Loucy (cell line): ENCODE data around the gene ANKS3.

ENCODE experiments used
- H2AFZ ChIP-seq: fragments of 200-600 bp; sonication (generic); 2 replicates; pipeline ENCODE4 v1.6.0; 2016; ENCODE audit warnings: antibody characterized with exemption, mild to moderate bottlenecking, low read length, moderate library complexity
- H3F3A ChIP-seq: fragments of 200-600 bp; 2 replicates; pipeline ENCODE4 v1.6.0; 2016; ENCODE audit warnings: antibody characterized with exemption, low read depth, mild to moderate bottlenecking
- H3K27me3 ChIP-seq: fragments of 200-600 bp; sonication (generic); 2 replicates; pipeline ENCODE4 v1.6.1; 2014; ENCODE audit warnings: low read length, mild to moderate bottlenecking; ENCODE audit not compliant: insufficient read depth, poor library complexity, severe bottlenecking
- H3K36me3 ChIP-seq: fragments of 200-600 bp; sonication (generic); 2 replicates; pipeline ENCODE4 v1.6.1; 2016; ENCODE audit warnings: low read length; ENCODE audit not compliant: insufficient read depth
- H3K4me1 ChIP-seq: fragments of 200-600 bp; sonication (generic); 2 replicates; pipeline ENCODE4 v1.5.1; 2014; ENCODE audit warnings: low read length, mild to moderate bottlenecking; ENCODE audit not compliant: insufficient read depth, poor library complexity, severe bottlenecking
- H3K4me2 ChIP-seq: fragments of 200-600 bp; sonication (generic); 2 replicates; pipeline ENCODE4 v1.6.0; 2014; ENCODE audit warnings: antibody characterized with exemption, low read length, low read depth, mild to moderate bottlenecking; ENCODE audit not compliant: poor library complexity, severe bottlenecking
- H3K4me3 ChIP-seq: fragments of 200-600 bp; sonication (generic); 2 replicates; pipeline ENCODE4 v1.5.1; 2014; ENCODE audit warnings: low read length, mild to moderate bottlenecking, mixed read lengths; ENCODE audit not compliant: poor library complexity, severe bottlenecking
- H3K79me2 ChIP-seq: fragments of 200-600 bp; sonication (generic); 2 replicates; pipeline ENCODE4 v1.6.1; 2014; ENCODE audit warnings: low read length; ENCODE audit not compliant: insufficient read depth
- H3K9ac ChIP-seq: fragments of 200-600 bp; sonication (generic); 2 replicates; pipeline ENCODE4 v1.6.0; 2014; ENCODE audit warnings: mild to moderate bottlenecking, low read depth, low read length, moderate library complexity; ENCODE audit not compliant: poor library complexity, severe bottlenecking
- H3K9me2 ChIP-seq: fragments of 200-600 bp; sonication (generic); replicated peaks from 2 replicates; pipeline ENCODE4 v1.6.1; 2016; ENCODE audit warnings: low read depth, low read length, mixed read lengths
- H3K9me3 ChIP-seq: fragments of 200-600 bp; sonication (generic); 2 replicates; pipeline ENCODE4 v1.6.1; 2014; ENCODE audit warnings: mild to moderate bottlenecking, antibody characterized with exemption, low read length, low read depth; ENCODE audit not compliant: insufficient read depth
- H4K20me1 ChIP-seq: fragments of 200-600 bp; sonication (generic); 2 replicates; pipeline ENCODE4 v1.6.0; 2014; ENCODE audit warnings: antibody characterized with exemption, low read length, mild to moderate bottlenecking; ENCODE audit not compliant: insufficient read depth, poor library complexity, severe bottlenecking
- EZH2phosphoT487 ChIP-seq: fragments of 200-600 bp; IDR thresholded peaks from 2 replicates; pipeline ENCODE4 v1.6.1; 2018; ENCODE audit warnings: antibody characterized with exemption, mild to moderate bottlenecking, moderate library complexity, borderline replicate concordance
- TF ChIP-seq, protein P1 (sequence below): fragments of 200-600 bp; sonication (generic); conservative IDR thresholded peaks from 2 replicates; pipeline ENCODE4 v1.5.1; 2014; ENCODE audit warnings: mild to moderate bottlenecking, antibody characterized with exemption, low read length

Gene ANKS3

DNA sequence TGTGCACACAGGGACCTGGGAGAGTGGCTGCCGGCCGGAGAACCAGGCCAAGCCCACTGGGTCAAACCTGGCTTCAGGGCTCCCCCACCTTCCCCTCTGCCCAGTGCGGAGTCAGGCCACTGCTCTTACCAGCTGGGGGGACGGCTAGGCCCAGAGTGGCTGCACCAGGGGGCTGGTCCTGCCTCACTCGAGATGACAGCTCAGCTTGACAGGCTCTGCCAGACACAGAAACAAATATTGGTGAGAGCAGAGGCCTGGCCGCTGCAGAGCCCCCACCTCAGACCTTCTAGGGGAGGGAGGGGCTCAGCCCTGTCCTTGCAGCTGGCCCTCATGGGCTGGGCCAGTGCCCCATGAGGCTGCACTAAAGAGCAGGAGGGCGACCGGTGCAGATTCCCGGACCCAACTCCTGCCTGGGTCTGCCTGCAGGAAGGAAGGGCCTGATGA lies 36.2 kb downstream of the ANKS3 start:
- Histone ChIP-seq H3K4me2 (no peak overlapping the region), H2AFZ (no peak overlapping the region), H3K4me1 (no peaks in the 10 kb centered on the region), H3K4me3 (no peak overlapping the region), H3K27me3 (no peaks in the 10 kb centered on the region), H4K20me1 (no peaks in the 10 kb centered on the region), H3K9ac (no peak overlapping the region), H3F3A (no peaks in the 10 kb centered on the region), H3K9me2 (no peaks in the 10 kb centered on the region), H3K79me2 (peaks cover 5% of the 10 kb centered on the region; the same call in 1 of the 2 replicates), H3K9me3 (no peaks in the 10 kb centered on the region), H3K36me3 (no peaks in the 10 kb centered on the region)
- TF ChIP-seq, protein P1, sequence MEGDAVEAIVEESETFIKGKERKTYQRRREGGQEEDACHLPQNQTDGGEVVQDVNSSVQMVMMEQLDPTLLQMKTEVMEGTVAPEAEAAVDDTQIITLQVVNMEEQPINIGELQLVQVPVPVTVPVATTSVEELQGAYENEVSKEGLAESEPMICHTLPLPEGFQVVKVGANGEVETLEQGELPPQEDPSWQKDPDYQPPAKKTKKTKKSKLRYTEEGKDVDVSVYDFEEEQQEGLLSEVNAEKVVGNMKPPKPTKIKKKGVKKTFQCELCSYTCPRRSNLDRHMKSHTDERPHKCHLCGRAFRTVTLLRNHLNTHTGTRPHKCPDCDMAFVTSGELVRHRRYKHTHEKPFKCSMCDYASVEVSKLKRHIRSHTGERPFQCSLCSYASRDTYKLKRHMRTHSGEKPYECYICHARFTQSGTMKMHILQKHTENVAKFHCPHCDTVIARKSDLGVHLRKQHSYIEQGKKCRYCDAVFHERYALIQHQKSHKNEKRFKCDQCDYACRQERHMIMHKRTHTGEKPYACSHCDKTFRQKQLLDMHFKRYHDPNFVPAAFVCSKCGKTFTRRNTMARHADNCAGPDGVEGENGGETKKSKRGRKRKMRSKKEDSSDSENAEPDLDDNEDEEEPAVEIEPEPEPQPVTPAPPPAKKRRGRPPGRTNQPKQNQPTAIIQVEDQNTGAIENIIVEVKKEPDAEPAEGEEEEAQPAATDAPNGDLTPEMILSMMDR = no peak
- no peak for TF ChIP-seq EZH2phosphoT487

DNA sequence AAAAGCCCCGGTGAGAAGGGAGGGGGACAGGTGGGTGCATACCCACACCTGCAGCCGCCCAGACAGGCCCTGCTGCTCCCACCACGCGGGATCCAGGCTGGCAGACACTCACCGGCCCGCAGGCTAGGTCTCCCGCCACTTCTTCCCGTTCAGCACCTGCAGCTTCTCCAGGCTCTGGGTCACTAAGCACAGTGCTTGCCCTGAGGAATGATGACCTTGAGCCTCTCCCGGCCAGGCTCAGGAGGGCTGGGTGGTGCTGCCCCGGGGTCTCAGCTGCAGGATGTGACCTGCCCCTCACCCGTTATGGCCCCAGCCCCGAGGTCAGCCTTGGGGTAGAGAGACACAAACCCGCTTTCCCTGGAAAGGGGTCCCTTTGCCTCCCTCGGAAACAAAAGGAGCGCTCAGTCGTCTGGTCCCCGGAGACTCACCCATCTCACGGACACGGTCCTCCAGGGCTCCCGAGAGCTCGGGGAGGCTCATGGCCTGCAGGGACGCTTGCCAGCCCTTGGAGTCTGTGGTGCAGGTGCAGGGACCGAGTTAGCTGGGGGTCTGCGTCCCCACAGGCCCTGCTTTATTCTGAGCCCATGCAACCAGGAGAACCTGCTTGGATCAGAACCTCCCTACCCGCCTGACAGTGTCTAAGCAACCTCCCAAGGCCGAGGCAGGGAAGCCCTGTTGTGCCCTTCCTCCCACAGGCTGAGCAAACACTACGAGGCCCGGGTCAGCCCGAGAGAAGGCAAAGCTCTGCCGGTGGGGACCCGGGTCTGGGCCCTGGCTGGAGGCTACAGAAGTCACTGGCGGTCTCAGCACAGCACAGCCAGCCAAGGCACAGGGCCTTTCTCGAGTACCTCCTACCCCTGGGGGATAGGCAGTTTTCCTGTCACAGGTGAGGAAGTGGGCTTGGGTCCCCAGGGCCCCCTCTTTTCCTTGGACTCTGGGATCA lies 36.9 kb downstream of the ANKS3 start:
- H3K4me1 ChIP-seq = no peaks in the 10 kb centered on the region
- H3K79me2 ChIP-seq = peaks cover 5% of the 10 kb centered on the region; the same call in 1 of the 2 replicates
- TF ChIP-seq EZH2phosphoT487 = no peak
- TF ChIP-seq, protein P1 = no peak
- no peak overlapping the region for H3K4me3 ChIP-seq
- no peaks in the 10 kb centered on the region for H3K9me2 ChIP-seq
- no peaks in the 10 kb centered on the region for H3F3A ChIP-seq
- H3K27me3 ChIP-seq = no peaks in the 10 kb centered on the region
- no peaks in the 10 kb centered on the region for H3K36me3 ChIP-seq
- no peak overlapping the region for H2AFZ ChIP-seq
- H4K20me1 ChIP-seq = no peaks in the 10 kb centered on the region
- no peaks in the 10 kb centered on the region for H3K9me3 ChIP-seq
- H3K4me2 ChIP-seq = no peak overlapping the region
- H3K9ac ChIP-seq = no peak overlapping the region

DNA sequence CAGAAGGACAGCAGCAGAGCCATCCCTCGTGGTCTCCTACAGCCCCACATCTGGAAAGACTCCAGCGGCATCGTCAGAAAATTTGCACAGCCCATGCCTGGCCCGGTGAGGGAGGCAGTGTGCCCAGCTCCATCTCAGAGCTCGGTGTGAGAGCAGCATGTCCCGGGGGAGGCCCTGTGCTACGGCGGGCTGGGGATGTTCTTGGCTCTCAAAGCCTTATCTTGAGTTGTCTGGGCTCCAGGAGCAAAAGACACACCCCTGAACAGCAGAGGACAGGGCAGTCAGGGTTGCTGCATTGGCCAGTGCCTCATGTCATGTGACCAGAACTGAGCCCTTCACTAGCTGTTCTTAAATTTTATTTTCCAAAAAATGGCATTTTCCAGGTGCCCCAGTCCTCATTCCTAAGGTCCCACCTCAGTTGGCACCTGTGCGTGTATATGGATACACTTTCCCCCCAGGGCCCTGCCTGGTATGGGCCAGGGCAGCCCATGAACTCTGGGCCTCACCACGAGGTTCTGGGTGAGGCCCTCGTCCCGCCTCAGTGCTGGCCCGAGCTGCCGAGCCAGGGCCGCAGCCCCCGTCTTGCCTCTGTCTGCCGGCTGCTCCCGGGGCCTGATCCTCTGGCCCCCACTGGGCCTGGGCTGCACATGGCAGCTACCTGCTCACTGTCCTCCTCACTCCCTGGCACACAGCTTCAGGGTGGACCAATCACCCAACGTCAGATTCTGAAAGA lies 37.7 kb downstream of the ANKS3 start:
- no peaks in the 10 kb centered on the region for H3K9me3 ChIP-seq
- peaks cover 5% of the 10 kb centered on the region; the same call in 1 of the 2 replicates for H3K79me2 ChIP-seq
- no peak overlapping the region for H2AFZ ChIP-seq
- H3F3A ChIP-seq = no peaks in the 10 kb centered on the region
- no peak overlapping the region for H3K9ac ChIP-seq
- H3K36me3 ChIP-seq = no peaks in the 10 kb centered on the region
- H3K27me3 ChIP-seq = no peaks in the 10 kb centered on the region
- H3K4me2 ChIP-seq = no peak overlapping the region
- H3K4me1 ChIP-seq = no peaks in the 10 kb centered on the region
- H3K4me3 ChIP-seq = no peak overlapping the region
- no peaks in the 10 kb centered on the region for H4K20me1 ChIP-seq
- TF ChIP-seq EZH2phosphoT487 = no peak
- TF ChIP-seq, protein P1 = no peak
- H3K9me2 ChIP-seq = no peaks in the 10 kb centered on the region
